ENCODE measurements around the gene ABHD3. TPM values are rescaled to one million over a fixed set of nuclear protein-coding genes. Genes with fewer than 3 reads are reported as not detected.
"Not testable (repeated sequence)": the region's sequence is repeated elsewhere in the genome, so short reads cannot be mapped to it uniquely, and the experiment has no call there.

ABHD3 gene
- total RNA-seq, 1 donor: 27.3 TPM

DNA sequence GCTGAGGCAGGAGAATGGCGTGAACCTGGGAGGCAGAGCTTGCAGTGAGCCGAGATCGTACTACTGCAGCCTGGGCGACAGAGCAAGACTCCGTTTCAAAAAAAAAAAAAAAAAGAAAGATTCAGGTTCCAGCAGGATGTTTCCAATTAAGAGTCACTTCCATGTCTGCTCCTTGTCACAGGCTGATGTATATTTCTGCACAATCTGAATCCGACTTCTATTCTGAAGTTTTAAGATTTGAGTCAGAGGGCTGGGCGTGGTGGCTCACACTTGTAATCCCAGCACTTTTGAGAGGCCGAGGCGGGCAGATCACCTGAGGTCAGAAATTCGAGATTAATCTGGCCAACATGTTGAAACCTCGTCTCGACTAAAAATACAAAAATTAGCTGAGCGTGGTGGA is 67.8 kb downstream of the ABHD3 start:
- Histone ChIP-seq H3K27me3 (ENCODE audit: insufficient read depth, low read length) (no peaks in the 10 kb centered on the region), H3K4me1 (ENCODE audit: insufficient read depth, low read length) (no peaks in the 10 kb centered on the region), H3K4me3 (ENCODE audit: low read length) (no peak overlapping the region), H3K9me3 (ENCODE audit: low read depth, low read length) (no peaks in the 10 kb centered on the region)

DNA sequence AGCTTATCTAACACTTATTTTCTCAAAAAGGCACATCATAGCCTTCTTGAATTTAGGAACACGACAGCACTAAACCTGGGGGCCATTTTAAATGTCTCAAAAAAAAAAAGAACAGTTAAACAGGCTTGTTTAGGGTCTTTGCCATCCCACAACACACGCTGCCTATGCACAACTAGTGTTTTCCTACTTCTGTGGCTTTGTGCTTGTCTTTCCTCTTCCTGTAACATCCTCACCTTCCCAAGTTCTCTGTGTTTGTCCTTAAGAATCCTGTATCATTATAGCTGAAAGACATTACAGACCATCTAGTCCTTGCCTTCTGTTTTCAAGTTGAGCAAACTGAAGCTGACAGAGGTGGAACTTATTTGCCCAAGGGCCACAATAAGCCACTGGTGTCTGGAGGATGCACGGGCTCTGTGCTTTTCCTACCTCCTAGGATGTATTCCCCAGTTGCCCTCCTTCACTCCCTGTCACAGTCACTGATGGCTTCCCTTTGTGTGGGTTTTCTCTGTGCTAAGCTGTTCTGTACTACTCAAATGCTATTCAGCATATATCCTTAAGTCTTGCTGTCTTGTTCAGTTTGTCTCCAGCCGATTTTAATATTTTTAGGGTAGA is 69.9 kb downstream of the ABHD3 start:
- Histone ChIP-seq H3K4me1 (ENCODE audit: insufficient read depth, low read length) (no peaks in the 10 kb centered on the region), H3K9me3 (ENCODE audit: low read depth, low read length) (no peaks in the 10 kb centered on the region), H3K27me3 (ENCODE audit: insufficient read depth, low read length) (no peaks in the 10 kb centered on the region), H3K4me3 (ENCODE audit: low read length) (no peak overlapping the region)

DNA sequence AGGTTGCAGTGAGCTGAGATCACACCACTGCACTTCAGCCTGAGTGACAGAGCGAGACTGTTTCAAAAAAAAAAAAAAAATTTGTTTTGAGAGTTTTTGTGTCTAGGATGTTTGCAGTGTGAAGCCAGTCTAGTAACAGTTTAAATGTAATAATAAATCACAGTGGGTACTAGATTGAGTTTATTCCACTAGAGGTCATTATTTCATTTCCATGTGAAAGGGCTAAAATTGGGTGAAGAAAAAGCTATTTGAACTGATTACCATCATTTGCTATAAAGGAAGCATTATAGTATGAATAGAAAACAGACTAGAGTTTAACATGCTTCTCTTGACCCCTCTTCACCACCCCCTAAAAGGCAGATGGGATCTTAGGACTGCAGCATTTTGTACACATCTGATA is 72.2 kb downstream of the ABHD3 start:
- H3K9me3 ChIP-seq (ENCODE audit: low read depth, low read length): no peaks in the 10 kb centered on the region
- H3K27me3 ChIP-seq (ENCODE audit: insufficient read depth, low read length): no peaks in the 10 kb centered on the region
- no peaks in the 10 kb centered on the region for H3K4me1 ChIP-seq (ENCODE audit: insufficient read depth, low read length)
- no peak overlapping the region for H3K4me3 ChIP-seq (ENCODE audit: low read length)

DNA sequence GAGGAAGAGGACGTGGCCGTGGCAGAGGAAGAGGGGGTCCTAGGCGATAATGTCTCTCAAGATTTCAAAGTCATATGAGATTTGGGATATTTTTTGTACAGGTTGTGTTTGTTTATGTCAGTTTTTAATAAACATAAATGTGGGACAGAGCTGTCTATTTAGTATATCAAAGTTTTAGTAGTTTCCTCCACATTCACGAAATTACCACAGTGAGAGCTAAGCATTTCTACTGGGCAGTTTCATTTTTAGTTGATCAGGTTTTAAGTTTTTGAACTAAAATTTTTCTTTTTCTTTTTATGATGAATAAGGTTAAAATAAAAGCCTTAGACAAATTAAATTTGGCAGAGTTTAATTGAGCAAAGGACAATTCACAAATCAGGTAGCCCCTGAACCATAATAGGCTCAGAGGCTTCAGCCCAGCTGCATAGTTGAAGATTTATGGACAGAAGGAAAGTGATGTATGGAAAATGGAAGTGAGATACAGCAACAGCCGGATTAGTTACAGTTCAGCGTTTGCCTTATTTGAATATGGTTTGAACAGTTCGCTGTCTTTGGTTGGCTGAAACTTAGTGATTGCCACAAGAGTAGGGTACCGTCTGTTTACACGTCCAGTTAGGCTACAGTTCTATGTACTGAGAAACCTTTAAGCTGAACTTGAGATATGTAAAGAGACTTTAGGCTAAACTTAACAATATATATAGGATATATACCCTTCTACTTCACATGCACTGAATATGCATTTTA is 75.3 kb downstream of the ABHD3 start:
- no peaks in the 10 kb centered on the region for H3K9me3 ChIP-seq (ENCODE audit: low read depth, low read length)
- no peaks in the 10 kb centered on the region for H3K27me3 ChIP-seq (ENCODE audit: insufficient read depth, low read length)
- H3K4me1 ChIP-seq (ENCODE audit: insufficient read depth, low read length): no peaks in the 10 kb centered on the region
- no peak overlapping the region for H3K4me3 ChIP-seq (ENCODE audit: low read length)

DNA sequence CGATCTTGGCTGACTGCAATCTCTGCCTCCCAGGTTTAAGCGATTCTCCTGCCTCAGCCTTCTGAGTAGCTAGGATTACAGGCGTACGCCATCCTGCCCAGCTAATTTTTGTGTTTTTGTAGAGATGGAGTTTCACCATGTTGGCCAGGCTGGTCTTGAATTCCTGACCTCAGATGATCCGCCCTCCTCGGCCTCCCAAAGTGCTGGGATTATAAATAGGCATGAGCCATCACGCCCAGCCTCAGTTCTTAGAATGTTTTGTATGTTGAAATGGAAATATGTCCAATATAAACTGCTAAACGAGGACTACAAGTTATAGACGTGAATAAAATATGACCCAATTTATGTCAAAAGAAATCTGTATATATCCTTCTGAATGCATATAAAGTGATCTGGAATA is 82.9 kb downstream of the ABHD3 start:
- not testable (repeated sequence) for H3K4me1 ChIP-seq (ENCODE audit: insufficient read depth, low read length); H3K27me3 ChIP-seq (ENCODE audit: insufficient read depth, low read length)

DNA sequence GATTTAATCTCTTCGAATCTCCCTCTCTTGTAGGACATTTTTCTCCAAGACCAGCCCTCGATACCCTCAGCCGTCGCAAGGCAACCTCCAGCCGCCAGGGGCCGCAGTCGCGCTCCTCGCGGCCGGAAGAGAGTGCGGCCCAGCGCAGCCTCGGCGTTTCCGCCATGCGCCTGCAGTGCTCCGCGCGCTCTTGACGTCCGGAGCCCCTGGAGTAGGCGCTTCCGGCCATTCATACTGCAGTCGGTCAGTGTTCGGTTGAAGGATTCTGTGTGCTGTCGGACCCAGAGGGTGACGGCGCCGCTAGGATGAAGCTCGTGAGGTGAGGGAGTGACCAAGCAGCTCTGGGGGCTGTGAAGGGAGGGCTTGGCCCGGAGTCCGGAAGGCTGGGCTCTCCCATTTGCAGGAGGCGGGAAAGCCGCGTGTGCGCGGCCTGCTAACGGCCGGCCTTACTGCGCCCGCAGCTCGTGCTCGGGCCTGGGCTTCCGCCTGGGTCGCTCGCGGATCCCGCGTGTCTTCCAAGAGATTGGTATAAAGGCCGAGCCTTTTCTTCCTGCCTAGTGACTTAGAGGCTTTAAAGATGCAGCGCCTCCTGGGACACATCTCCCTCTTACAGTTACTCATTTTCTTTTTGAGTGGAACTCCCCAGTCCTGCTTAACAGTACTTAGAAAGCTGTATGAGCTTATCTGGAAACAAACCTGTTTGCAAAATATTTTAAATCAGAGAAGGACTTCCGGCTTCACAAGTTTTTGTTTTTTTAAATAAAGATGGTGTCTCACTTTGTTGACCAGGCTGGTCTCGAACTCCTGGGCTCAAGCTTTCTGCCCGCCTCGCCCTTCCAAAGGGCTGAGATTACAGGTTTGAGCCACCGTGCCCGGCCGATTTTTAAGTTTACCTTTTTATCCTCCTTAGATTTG is 92.2 kb downstream of the ABHD3 start, which contains the start of gene SNRPD1:
TSS of gene SNRPD1 (plus strand) at position 190 of the 915 bp plus-strand sequence. CDS start at position 306, 116 bp downstream.
- peak within 1 kb of the TSS; percentile 87 for H3K4me3 ChIP-seq (ENCODE audit: low read length)
- no peaks in the 10 kb centered on the region for H3K9me3 ChIP-seq (ENCODE audit: low read depth, low read length)
- peaks cover 22% of the 10 kb centered on the region for H3K4me1 ChIP-seq (ENCODE audit: insufficient read depth, low read length)
- H3K27me3 ChIP-seq (ENCODE audit: insufficient read depth, low read length): no peaks in the 10 kb centered on the region

More for the DNA sequence above, 82.9 kb downstream of the ABHD3 start:
- H3K9me3 ChIP-seq (ENCODE audit: low read depth, low read length); H3K4me3 ChIP-seq (ENCODE audit: low read length): not testable (repeated sequence)

DNA sequence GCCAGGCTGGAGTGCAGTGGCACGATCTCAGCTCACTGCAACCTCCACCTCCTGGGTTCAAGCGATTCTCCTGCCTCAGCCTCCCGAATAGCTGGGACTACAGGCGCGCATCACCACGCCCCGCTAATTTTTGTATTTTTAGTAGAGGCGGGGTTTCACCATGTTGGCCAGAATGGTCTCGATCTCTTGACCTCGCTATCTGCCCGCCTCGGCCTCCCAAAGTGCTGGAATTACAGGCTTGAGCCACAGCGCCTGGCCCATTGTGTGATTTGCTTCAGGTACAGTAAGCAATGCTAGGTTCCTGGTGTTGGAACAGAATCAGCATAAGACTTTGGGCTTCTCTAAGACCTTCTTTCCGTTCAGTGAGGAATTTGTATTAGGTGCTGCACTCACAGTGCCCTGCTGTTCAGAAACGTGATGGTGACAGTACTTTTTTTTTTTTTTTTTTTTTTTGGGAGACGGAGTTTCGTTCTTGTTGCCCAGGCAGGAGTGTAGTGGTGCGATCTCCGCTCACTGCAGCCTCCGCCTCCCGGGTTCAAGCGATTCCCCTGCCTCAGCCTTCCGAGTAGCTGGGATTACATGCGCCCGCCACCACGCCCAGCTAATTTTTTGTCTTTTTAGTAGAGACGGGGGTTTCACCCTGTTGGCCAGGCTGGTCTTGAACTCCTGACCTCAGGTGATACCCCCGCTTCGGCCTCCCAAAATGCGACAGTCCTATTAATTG is 93.0 kb downstream of the ABHD3 start:
- H3K9me3 ChIP-seq (ENCODE audit: low read depth, low read length); H3K27me3 ChIP-seq (ENCODE audit: insufficient read depth, low read length): not testable (repeated sequence)
- Histone ChIP-seq H3K4me1 (ENCODE audit: insufficient read depth, low read length) (peaks cover 22% of the 10 kb centered on the region), H3K4me3 (ENCODE audit: low read length) (peak overlapping the region; percentile 87)

DNA sequence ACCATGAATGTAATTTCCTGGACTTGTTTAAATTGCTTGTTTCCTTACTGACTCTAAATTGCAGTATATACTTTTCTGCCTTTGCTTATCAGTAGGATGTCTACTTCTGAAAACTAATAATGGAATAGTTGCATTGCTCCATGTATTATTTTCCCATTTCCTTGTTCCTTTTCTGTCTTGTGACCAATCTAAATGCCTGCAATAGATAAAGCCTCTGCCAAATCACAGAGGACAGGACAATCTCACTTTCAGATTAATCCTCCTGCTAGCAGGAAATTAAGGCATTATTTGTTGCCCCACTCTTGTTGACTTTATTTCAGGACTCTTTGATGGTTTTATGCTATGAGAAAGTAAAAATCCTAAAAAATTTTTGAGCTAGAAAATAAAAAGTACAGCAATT is 99.4 kb downstream of the ABHD3 start:
- Histone ChIP-seq H3K4me3 (ENCODE audit: low read length) (no peak overlapping the region), H3K4me1 (ENCODE audit: insufficient read depth, low read length) (peaks cover 21% of the 10 kb centered on the region), H3K9me3 (ENCODE audit: low read depth, low read length) (no peaks in the 10 kb centered on the region), H3K27me3 (ENCODE audit: insufficient read depth, low read length) (no peaks in the 10 kb centered on the region)

DNA sequence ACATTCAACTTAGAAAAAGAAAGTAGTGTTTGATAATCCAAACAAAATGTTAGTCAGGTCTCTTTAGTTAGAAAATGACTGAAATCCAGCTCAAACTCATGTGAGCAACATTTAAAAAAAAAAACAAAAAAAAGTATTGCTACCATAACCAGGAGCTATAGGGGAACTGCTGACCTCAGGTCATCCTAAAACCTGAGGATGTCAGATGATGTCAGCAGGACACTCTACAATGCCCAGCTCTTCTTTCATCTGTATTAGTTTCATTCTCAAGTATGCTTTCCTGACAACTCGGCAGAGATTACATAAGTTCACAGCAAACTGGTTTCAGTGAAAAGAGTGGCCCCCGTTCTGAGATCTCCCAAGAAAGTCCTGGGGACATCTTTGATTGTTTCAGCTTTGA is 99.9 kb downstream of the ABHD3 start:
- no peaks in the 10 kb centered on the region for H3K9me3 ChIP-seq (ENCODE audit: low read depth, low read length)
- no peak overlapping the region for H3K4me3 ChIP-seq (ENCODE audit: low read length)
- peaks cover 22% of the 10 kb centered on the region for H3K4me1 ChIP-seq (ENCODE audit: insufficient read depth, low read length)
- H3K27me3 ChIP-seq (ENCODE audit: insufficient read depth, low read length): no peaks in the 10 kb centered on the region

DNA sequence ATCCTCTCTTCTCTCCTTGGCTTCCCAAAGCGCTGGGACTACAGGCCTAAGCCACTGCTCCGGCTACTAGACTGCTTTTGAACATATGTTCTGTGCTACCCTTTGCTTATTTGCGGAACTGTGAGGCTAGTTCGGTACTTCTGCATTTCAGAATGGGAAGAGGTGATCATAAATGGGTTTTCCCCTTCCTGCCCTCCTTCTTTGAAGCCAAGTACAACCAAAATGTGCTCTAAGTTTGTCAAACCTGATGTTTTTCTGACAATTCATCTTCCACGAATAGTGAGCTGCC is 102.3 kb downstream of the ABHD3 start:
- H3K4me3 ChIP-seq (ENCODE audit: low read length): no peak overlapping the region

More for the DNA sequence above, 102.3 kb downstream of the ABHD3 start:
- Histone ChIP-seq H3K9me3 (ENCODE audit: low read depth, low read length) (no peaks in the 10 kb centered on the region), H3K27me3 (ENCODE audit: insufficient read depth, low read length) (no peaks in the 10 kb centered on the region), H3K4me1 (ENCODE audit: insufficient read depth, low read length) (peaks cover 37% of the 10 kb centered on the region)

Other genes starting within 250 kb of the ABHD3 start
- 38.0 TPM for gene ESCO1, start 104.1 kb downstream of the ABHD3 start, total RNA-seq
- 7.1 TPM for gene SNRPD1, start 92.5 kb downstream of the ABHD3 start, total RNA-seq
- 24.3 TPM for gene MIB1, start 36.0 kb upstream of the ABHD3 start, total RNA-seq

Data from mononuclear cell (primary cell).